GM13976 (cell line): ENCODE results near the gene TLR1.

Source experiments
- DNase-seq: peaks from one replicate; pipeline ENCODE4 v3.0.0; 2012; ENCODE audit warnings: low spot score
- in situ Hi-C: fragments of 300-500 bp; cut with MboI; formaldehyde crosslinking; loops from one replicate; pipeline ENCODE4 v1.12.0; 2022; ENCODE audit warnings: low sequenced_read_pairs, mixed read lengths, inconsistent platforms; ENCODE audit not compliant: unreplicated experiment
- TF ChIP-seq, protein P1 (sequence below): IDR thresholded peaks from 2 replicates; pipeline ENCODE4 v1.5.1; 2012; ENCODE audit warnings: borderline replicate concordance, mild to moderate bottlenecking; ENCODE audit not compliant: insufficient read depth; ENCODE audit errors: extremely low read depth, missing control alignments, control extremely low read depth

Gene TLR1

DNA sequence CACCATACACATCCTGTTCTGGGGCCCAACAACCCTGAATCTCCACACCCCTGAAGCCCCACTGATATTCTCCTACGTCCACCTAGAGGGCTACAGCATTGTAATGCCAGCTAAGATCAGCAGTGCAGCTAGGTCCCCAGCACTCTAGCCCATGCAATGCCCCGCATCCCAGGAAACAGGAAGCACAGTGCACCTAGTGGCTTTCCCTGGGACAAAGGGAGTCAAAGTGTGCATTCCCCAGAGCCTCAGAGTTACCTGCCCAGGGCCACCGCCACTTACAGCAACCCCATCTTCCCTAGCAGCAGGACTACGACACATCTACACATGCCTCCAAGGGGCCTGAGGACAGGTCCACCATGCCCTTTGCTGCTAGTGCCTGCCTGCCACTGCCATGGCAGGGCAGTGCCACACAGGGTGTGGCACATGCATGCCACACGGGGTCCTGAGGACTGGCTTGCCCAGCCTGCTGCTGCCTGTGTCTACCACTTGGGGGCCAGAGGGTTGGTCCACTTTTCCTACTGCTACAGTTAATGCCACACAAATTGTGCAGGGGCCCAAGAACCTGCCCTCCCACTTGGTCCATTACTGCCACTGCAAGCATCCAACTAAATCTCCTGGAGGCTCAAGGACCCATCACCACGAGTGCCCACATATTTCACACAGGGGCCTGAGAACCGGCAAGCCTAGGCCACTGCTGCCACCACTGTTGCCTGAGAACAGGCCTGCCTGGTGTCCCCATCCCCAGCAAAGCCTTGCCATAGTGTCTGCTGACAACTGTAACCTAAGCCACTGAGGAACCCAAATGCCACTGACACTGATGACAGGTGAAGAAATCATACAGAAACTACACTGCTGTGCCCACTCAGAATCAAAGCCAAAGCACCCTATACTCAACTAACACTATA is 28.3 kb upstream of the TLR1 start:
- in situ Hi-C loops = no loop called here
- TF ChIP-seq, protein P1, sequence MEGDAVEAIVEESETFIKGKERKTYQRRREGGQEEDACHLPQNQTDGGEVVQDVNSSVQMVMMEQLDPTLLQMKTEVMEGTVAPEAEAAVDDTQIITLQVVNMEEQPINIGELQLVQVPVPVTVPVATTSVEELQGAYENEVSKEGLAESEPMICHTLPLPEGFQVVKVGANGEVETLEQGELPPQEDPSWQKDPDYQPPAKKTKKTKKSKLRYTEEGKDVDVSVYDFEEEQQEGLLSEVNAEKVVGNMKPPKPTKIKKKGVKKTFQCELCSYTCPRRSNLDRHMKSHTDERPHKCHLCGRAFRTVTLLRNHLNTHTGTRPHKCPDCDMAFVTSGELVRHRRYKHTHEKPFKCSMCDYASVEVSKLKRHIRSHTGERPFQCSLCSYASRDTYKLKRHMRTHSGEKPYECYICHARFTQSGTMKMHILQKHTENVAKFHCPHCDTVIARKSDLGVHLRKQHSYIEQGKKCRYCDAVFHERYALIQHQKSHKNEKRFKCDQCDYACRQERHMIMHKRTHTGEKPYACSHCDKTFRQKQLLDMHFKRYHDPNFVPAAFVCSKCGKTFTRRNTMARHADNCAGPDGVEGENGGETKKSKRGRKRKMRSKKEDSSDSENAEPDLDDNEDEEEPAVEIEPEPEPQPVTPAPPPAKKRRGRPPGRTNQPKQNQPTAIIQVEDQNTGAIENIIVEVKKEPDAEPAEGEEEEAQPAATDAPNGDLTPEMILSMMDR = no peak
- no peak for DNase-seq

DNA sequence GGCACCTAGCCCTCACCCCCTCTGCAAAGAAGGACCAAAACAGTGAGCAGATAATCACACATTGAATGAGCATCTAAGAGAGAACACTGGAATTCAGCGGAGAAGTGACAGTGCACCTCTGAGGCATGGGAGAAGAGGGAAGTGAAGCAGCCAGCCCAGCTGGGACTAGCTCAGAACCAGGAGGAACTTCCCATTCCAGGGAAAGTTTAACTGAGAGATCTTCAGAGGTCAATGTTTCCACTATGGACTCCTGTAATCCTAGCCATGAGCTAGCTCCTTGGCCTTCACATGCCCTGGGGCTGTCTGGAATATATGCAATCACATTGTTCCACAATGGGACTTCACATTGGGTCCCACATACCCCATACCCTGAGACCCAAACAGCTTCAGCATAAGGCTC is 27.6 kb upstream of the TLR1 start:
- in situ Hi-C loops = no loop called here
- TF ChIP-seq, protein P1 = no peak
- no peak for DNase-seq

DNA sequence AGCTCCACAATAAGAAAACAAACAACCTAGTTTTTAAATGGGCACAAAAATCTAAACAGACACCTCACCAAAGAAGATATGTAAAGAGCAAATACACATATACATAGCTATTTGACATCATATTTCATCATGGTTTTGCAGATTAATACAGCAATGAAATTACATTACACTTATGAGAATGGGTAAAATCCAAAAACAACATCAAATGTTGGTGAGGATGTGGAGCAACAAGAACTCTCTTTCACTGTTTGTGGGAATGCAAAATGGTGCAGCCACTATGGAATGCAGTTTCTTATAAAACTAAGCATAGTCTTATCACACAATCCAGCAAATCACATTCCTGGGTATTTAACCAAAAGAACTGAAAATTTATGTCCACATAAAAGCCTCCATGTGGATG is 27.1 kb upstream of the TLR1 start:
- TF ChIP-seq, protein P1 = no peak
- in situ Hi-C loops = no loop called here
- DNase-seq = no peak

DNA sequence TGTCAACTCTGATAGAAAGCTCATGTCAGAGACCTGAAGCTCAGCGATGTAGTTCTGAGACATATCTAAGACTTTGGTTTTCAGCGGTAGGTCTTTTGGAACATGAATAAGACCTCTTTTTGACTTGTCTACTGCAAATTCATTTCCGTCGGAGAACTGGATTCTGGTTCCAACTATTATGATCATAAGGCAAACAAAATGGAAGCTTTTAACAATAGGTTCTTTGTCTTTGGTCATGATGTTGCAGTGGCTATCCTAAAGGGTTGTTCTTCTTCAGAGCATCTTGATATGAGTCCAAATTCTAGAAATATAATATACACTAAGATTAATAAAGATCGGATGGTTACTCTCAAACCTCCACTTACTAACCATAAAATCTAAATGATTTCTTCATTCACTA is 24.6 kb upstream of the TLR1 start:
- in situ Hi-C loops = no loop called here
- TF ChIP-seq, protein P1 = no peak
- no peak for DNase-seq

DNA sequence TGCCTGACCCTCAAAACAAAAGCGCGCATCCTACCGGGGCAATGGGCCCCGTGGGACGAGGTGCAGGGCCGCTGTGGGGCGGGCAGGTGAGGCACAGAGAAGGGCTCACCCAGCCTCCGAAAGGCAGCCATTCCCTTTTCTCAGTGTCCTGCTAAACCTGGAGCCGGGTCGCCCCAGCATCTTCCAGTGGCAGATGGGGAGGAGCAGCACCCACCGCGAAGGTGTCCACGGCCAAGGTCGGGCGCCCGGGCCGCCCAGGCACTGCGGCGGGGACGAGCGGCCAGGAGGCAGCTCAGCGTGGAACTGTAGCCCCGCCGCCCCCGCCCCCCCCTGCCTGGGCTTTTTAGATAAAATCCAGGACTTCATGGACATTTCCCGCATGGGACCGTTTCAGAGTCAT is 19.2 kb upstream of the TLR1 start:
- in situ Hi-C loops = no loop called here
- TF ChIP-seq, protein P1 = no peak
- DNase-seq = no peak

DNA sequence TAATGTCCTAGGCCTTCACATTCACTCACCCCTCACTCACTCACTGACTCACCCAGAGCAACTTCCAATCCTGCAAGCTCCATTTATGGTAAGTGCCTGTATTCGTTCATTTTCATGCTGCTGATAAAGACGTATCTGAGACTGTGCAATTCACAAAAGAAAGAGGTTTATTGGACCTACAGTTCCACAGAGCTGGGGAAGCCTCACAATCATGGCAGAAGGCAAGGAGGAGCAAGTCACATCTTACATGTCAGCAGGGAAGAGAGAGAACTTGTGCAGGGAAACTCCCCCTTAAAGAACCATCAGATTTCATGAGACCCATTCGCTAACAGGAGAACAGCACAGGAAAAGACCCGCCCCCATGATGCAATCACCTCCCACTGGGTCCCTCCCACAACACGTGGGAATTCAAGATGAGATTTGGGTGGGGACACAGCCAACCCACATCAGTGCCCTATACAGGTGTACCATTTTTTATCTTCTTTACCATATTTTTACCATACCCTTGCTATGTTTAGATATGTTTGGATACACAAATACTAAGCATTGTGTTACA is 18.2 kb upstream of the TLR1 start:
- no peak for DNase-seq
- in situ Hi-C loops = no loop called here
- TF ChIP-seq, protein P1 = no peak
